Measurements from ENCODE around the gene PYGL.

PYGL gene

DNA sequence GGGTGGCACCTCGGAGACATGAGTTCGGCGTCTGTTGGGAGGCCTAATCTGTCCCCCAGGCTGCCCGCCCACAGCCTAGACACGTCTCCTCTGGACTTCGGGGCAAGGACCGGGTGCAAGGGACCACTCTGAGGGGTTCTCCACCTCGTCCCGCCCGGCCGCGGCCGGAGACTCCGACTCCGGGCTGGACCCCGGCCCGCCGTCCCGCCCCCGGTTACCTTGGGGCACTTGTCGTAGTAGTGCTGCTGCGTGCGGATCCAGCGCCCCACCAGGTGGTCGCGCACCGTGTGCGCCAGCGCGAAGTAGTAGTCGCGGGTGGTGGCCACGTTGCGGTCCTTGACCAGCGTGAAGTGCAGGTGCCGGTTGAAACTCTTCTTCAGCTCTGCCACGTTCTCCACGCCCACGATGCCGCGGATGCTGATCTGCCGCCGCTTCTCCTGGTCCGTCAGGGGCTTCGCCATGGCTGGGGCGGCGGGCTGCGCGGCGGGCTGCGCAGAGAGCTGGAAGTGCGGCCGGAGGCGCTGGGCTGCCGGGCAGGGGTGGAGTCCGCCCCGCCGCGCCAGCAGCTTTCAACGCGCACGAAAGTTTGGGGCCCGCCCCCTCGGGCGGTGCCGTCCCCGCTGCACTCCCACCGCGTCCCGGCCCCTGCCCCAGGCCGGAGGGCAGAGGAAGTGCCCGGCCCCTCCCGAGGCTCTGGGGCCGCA is at the start of gene PYGL (continued):
- TF ChIP-seq, protein P1, sequence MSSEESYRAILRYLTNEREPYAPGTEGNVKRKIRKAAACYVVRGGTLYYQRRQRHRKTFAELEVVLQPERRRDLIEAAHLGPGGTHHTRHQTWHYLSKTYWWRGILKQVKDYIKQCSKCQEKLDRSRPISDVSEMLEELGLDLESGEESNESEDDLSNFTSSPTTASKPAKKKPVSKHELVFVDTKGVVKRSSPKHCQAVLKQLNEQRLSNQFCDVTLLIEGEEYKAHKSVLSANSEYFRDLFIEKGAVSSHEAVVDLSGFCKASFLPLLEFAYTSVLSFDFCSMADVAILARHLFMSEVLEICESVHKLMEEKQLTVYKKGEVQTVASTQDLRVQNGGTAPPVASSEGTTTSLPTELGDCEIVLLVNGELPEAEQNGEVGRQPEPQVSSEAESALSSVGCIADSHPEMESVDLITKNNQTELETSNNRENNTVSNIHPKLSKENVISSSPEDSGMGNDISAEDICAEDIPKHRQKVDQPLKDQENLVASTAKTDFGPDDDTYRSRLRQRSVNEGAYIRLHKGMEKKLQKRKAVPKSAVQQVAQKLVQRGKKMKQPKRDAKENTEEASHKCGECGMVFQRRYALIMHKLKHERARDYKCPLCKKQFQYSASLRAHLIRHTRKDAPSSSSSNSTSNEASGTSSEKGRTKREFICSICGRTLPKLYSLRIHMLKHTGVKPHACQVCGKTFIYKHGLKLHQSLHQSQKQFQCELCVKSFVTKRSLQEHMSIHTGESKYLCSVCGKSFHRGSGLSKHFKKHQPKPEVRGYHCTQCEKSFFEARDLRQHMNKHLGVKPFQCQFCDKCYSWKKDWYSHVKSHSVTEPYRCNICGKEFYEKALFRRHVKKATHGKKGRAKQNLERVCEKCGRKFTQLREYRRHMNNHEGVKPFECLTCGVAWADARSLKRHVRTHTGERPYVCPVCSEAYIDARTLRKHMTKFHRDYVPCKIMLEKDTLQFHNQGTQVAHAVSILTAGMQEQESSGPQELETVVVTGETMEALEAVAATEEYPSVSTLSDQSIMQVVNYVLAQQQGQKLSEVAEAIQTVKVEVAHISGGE (tag by site-specific recombination; conservative IDR thresholded peaks at IDR 0.05; ENCODE audit: low read depth): no peak
- TF ChIP-seq, protein P2, sequence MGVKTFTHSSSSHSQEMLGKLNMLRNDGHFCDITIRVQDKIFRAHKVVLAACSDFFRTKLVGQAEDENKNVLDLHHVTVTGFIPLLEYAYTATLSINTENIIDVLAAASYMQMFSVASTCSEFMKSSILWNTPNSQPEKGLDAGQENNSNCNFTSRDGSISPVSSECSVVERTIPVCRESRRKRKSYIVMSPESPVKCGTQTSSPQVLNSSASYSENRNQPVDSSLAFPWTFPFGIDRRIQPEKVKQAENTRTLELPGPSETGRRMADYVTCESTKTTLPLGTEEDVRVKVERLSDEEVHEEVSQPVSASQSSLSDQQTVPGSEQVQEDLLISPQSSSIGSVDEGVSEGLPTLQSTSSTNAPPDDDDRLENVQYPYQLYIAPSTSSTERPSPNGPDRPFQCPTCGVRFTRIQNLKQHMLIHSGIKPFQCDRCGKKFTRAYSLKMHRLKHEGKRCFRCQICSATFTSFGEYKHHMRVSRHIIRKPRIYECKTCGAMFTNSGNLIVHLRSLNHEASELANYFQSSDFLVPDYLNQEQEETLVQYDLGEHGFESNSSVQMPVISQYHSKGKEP (tag by site-specific recombination; IDR thresholded peaks at IDR 0.05): no peak
- TF ChIP-seq ZNF501 (tag by site-specific recombination; IDR thresholded peaks at IDR 0.05) (peak; percentile 72), ZSCAN16 (tag by site-specific recombination; IDR thresholded peaks at IDR 0.05) (no peak), ZNF112 (tag by site-specific recombination; IDR thresholded peaks at IDR 0.05) (no peak), ZNF169 (tag by site-specific recombination; IDR thresholded peaks at IDR 0.05) (no peak), ZNF214 (tag by site-specific recombination; IDR thresholded peaks at IDR 0.05; ENCODE audit: borderline replicate concordance) (no peak), ZNF610 (tag by site-specific recombination; IDR thresholded peaks at IDR 0.05; ENCODE audit: borderline replicate concordance) (no peak), EGR2 (tag by site-specific recombination; IDR thresholded peaks at IDR 0.05; ENCODE audit: low read depth) (peak; percentile 5; the same call in 1 of the 2 replicates), ZBTB17 (tag by site-specific recombination; IDR thresholded peaks at IDR 0.05) (no peak), ZSCAN23 (tag by site-specific recombination; IDR thresholded peaks at IDR 0.05) (no peak), REPIN1 (tag by site-specific recombination; IDR thresholded peaks at IDR 0.05; ENCODE audit: low read depth) (no peak), ZNF211 (tag by site-specific recombination; IDR thresholded peaks at IDR 0.05; ENCODE audit: low read depth) (no peak), ZNF521 (tag by site-specific recombination; IDR thresholded peaks at IDR 0.05) (no peak), ZNF391 (tag by site-specific recombination; IDR thresholded peaks at IDR 0.05; ENCODE audit: borderline replicate concordance, low read depth) (no peak; the same call in 1 of the 2 replicates), ZNF138 (tag by site-specific recombination; IDR thresholded peaks at IDR 0.05; ENCODE audit: borderline replicate concordance) (no peak), HOXA7 (CRISPR knock-in tag; IDR thresholded peaks at IDR 0.05; ENCODE audit: borderline replicate concordance) (no peak), ZNF585B (tag by site-specific recombination; IDR thresholded peaks at IDR 0.05) (no peak), ZNF658 (tag by site-specific recombination; IDR thresholded peaks at IDR 0.05) (no peak), ZFP3 (tag by site-specific recombination; IDR thresholded peaks at IDR 0.05; ENCODE audit: low read depth) (no peak), ZNF121 (tag by site-specific recombination; IDR thresholded peaks at IDR 0.05) (no peak), OSR2 (tag by site-specific recombination; IDR thresholded peaks at IDR 0.05) (no peak), KLF8 (tag by site-specific recombination; IDR thresholded peaks at IDR 0.05) (peak; percentile 70), OVOL3 (tag by site-specific recombination; IDR thresholded peaks at IDR 0.05) (no peak), ZNF350 (tag by site-specific recombination; IDR thresholded peaks at IDR 0.05) (no peak), TCF7L2 (IDR thresholded peaks at IDR 0.05; ENCODE audit: borderline replicate concordance, low read depth, low read length) (no peak), GLIS1 (tag by site-specific recombination; IDR thresholded peaks at IDR 0.05) (peak; percentile 23; the same call in 1 of the 2 replicates)
- TF ChIP-seq, protein P3, sequence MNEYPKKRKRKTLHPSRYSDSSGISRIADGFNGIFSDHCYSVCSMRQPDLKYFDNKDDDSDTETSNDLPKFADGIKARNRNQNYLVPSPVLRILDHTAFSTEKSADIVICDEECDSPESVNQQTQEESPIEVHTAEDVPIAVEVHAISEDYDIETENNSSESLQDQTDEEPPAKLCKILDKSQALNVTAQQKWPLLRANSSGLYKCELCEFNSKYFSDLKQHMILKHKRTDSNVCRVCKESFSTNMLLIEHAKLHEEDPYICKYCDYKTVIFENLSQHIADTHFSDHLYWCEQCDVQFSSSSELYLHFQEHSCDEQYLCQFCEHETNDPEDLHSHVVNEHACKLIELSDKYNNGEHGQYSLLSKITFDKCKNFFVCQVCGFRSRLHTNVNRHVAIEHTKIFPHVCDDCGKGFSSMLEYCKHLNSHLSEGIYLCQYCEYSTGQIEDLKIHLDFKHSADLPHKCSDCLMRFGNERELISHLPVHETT (tag by site-specific recombination; IDR thresholded peaks at IDR 0.05): no peak
- TF ChIP-seq, protein P4, sequence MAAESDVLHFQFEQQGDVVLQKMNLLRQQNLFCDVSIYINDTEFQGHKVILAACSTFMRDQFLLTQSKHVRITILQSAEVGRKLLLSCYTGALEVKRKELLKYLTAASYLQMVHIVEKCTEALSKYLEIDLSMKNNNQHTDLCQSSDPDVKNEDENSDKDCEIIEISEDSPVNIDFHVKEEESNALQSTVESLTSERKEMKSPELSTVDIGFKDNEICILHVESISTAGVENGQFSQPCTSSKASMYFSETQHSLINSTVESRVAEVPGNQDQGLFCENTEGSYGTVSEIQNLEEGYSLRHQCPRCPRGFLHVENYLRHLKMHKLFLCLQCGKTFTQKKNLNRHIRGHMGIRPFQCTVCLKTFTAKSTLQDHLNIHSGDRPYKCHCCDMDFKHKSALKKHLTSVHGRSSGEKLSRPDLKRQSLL (tag by site-specific recombination; IDR thresholded peaks at IDR 0.05): no peak
- TF ChIP-seq, protein P5, sequence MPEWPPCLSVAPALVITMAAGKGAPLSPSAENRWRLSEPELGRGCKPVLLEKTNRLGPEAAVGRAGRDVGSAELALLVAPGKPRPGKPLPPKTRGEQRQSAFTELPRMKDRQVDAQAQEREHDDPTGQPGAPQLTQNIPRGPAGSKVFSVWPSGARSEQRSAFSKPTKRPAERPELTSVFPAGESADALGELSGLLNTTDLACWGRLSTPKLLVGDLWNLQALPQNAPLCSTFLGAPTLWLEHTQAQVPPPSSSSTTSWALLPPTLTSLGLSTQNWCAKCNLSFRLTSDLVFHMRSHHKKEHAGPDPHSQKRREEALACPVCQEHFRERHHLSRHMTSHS (tag by site-specific recombination; IDR thresholded peaks at IDR 0.05): no peak
- TF ChIP-seq, protein P6, sequence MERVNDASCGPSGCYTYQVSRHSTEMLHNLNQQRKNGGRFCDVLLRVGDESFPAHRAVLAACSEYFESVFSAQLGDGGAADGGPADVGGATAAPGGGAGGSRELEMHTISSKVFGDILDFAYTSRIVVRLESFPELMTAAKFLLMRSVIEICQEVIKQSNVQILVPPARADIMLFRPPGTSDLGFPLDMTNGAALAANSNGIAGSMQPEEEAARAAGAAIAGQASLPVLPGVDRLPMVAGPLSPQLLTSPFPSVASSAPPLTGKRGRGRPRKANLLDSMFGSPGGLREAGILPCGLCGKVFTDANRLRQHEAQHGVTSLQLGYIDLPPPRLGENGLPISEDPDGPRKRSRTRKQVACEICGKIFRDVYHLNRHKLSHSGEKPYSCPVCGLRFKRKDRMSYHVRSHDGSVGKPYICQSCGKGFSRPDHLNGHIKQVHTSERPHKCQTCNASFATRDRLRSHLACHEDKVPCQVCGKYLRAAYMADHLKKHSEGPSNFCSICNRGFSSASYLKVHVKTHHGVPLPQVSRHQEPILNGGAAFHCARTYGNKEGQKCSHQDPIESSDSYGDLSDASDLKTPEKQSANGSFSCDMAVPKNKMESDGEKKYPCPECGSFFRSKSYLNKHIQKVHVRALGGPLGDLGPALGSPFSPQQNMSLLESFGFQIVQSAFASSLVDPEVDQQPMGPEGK (tag by site-specific recombination; IDR thresholded peaks at IDR 0.05): peak; percentile 75
